Ishikawa (cell line): ENCODE measurements around the gene ARHGAP11B.
"Not testable (repeated sequence)": the region's sequence is repeated elsewhere in the genome, so short reads cannot be mapped to it uniquely, and the experiment has no call there.

ENCODE experiments used
- CEBPB ChIP-seq: IDR thresholded peaks from 2 replicates; pipeline ENCODE4 v1.6.1; 2012
- CREB1 ChIP-seq: IDR thresholded peaks from 2 replicates; pipeline ENCODE4 v1.6.1; 2012; ENCODE audit warnings: low read depth
- EGR1 ChIP-seq: IDR thresholded peaks from 2 replicates; pipeline ENCODE4 v1.6.1; 2012
- EP300 ChIP-seq: IDR thresholded peaks from 2 replicates; pipeline ENCODE4 v1.6.1; 2012; ENCODE audit warnings: borderline replicate concordance
- FOXM1 ChIP-seq: IDR thresholded peaks from 2 replicates; pipeline ENCODE4 v1.6.1; 2012; ENCODE audit warnings: low read depth, borderline replicate concordance
- NFIC ChIP-seq: IDR thresholded peaks from 2 replicates; pipeline ENCODE4 v1.6.1; 2012
- RAD21 ChIP-seq: IDR thresholded peaks from 2 replicates; pipeline ENCODE4 v1.6.1; 2012; ENCODE audit warnings: low read depth
- TAF1 ChIP-seq: IDR thresholded peaks from 2 replicates; pipeline ENCODE4 v1.6.1; 2012; ENCODE audit warnings: low read depth, mild to moderate bottlenecking
- TCF12 ChIP-seq: IDR thresholded peaks from 2 replicates; pipeline ENCODE4 v1.6.1; 2012; ENCODE audit warnings: low read depth
- TEAD4 ChIP-seq: IDR thresholded peaks from 2 replicates; pipeline ENCODE4 v1.6.1; 2012
- YY1 ChIP-seq: IDR thresholded peaks from 2 replicates; pipeline ENCODE4 v1.6.1; 2012; ENCODE audit warnings: low read depth
- ZBTB7A ChIP-seq: IDR thresholded peaks from 2 replicates; pipeline ENCODE4 v1.6.1; 2012; ENCODE audit warnings: low read depth
- TF ChIP-seq, protein P1 (sequence below): IDR thresholded peaks from 2 replicates; pipeline ENCODE4 v1.6.1; 2012
- TF ChIP-seq, protein P2 (sequence below): IDR thresholded peaks from 2 replicates; pipeline ENCODE4 v1.6.1; 2012
- TF ChIP-seq, protein P3 (sequence below): IDR thresholded peaks from 2 replicates; pipeline ENCODE4 v1.6.1; 2012; ENCODE audit warnings: low read depth, mild to moderate bottlenecking

ARHGAP11B gene

DNA sequence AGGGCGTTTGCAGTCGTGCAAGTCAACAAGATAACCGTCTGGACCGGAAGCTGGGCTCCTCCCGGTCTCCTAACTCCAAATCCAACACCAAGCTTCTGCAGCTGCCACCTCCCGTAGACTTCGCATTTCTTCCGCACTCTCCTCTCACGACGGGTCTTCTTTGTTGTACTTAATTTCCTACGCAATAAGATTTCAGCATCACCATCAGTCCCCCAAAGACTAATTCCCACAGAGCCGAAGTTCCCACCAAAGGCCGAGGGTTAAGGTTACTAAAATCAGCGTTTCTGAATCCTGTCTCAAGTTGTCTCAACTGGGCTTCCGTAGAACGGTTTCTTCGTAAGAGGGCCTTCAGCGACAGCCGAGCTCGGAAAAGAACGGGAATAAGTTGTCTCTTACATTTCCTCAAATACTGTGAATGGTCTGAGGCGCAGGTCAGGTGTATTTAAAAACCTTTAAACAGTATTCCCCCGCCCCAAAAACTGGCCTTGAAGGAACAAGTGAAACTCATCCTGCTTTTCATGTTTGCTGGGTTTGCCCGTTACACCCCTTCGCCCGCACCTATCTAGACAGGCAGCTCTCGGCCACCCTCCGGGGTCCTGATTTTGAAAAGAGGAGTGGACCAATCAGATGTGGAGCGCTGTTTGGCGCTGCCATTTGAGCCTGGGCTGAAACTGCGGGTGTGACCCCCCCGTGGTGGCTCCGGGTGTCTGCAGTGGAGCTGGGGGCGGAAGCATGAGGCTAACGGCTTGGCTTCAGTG lies at the start of gene ARHGAP11B:
Gene ARHGAP11B, plus strand, starts transcription at position 693 of the 758 bp plus-strand sequence.
- TF ChIP-seq TAF1 (peak; percentile 51; the same call in 1 of the 2 replicates), EGR1 (0 out of 2 replicates have a peak, but pooled peaks have one; percentile 15), FOXM1 (peak; percentile 97)
- TF ChIP-seq, protein P1, sequence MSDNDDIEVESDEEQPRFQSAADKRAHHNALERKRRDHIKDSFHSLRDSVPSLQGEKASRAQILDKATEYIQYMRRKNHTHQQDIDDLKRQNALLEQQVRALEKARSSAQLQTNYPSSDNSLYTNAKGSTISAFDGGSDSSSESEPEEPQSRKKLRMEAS: peak; percentile 60; the same call in 1 of the 2 replicates

DNA sequence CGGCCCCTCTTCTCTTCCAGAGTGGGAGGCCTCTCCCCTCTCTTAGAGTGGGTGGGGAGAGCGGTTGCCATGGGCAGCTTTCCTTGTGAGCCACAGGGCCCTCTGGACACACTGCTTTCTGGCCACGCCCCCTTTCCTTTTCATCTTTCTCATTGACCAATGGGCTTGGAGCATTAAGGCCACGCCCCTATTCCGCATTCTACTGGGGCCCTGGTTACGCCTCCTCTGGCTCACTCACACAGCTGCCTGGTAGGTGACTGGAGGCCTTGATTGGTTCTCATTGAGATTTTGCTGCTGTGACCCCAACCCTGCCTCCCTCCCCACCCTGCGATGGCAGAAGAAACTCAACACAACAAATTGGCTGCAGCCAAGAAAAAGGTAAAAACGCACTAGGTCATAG lies 22.1 kb upstream of the ARHGAP11B start, which contains the start of gene GOLGA8H:
Gene GOLGA8H, plus strand, starts transcription at position 233 of the 400 bp plus-strand sequence. Its CDS starts 98 bp downstream, at position 331.
- TF ChIP-seq, protein P2, sequence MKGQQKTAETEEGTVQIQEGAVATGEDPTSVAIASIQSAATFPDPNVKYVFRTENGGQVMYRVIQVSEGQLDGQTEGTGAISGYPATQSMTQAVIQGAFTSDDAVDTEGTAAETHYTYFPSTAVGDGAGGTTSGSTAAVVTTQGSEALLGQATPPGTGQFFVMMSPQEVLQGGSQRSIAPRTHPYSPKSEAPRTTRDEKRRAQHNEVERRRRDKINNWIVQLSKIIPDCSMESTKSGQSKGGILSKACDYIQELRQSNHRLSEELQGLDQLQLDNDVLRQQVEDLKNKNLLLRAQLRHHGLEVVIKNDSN: not testable (repeated sequence)
- TF ChIP-seq, protein P1: not testable (repeated sequence)
- TF ChIP-seq TEAD4: not testable (repeated sequence)

DNA sequence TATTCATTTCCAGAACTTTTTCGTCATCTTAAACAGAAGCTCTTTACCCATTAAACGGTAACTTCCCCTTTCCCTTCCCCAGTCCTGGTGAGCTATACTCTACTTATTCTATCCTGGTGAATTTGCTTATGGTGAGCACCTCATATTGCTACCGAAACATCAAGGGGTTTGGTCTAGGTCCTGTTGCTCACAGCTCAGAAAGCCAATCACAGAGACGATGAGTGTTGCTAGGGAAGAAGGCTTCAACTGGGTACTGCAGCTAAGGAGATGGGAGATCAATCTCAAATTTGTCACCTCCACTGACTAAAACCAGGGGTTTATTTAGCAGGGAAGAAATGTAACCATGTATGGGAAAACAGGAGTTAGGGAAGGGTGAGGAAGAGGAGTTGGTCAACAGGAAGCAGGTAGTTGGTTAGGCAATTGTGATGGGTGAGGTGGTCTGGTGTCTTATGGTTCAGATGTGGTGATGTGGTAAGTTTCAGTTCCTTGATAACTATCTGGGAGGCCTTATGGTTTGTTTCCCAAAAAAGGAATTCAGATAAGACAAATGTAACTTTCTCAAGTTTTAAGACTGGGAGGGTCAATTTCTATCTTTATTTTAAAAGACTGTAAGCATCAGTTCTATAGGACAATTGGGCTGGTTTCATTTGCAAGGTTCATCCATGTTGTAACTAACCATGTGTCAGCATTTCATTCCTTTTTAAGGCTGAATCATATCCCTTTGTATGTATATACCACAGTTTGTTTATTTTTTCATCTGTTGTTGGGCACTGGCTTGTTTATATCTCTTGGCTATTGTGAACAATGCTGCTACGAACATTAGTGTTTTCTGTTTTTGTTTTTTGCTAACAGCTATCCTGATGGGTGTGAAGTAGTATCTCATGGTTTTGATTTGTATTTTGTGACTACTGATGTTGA lies 24.3 kb downstream of the ARHGAP11B start:
- TF ChIP-seq TEAD4 (no peak), CREB1 (no peak), FOXM1 (no peak), ZBTB7A (no peak), RAD21 (no peak), TCF12 (no peak), EGR1 (no peak), EP300 (no peak)
- TF ChIP-seq, protein P3, sequence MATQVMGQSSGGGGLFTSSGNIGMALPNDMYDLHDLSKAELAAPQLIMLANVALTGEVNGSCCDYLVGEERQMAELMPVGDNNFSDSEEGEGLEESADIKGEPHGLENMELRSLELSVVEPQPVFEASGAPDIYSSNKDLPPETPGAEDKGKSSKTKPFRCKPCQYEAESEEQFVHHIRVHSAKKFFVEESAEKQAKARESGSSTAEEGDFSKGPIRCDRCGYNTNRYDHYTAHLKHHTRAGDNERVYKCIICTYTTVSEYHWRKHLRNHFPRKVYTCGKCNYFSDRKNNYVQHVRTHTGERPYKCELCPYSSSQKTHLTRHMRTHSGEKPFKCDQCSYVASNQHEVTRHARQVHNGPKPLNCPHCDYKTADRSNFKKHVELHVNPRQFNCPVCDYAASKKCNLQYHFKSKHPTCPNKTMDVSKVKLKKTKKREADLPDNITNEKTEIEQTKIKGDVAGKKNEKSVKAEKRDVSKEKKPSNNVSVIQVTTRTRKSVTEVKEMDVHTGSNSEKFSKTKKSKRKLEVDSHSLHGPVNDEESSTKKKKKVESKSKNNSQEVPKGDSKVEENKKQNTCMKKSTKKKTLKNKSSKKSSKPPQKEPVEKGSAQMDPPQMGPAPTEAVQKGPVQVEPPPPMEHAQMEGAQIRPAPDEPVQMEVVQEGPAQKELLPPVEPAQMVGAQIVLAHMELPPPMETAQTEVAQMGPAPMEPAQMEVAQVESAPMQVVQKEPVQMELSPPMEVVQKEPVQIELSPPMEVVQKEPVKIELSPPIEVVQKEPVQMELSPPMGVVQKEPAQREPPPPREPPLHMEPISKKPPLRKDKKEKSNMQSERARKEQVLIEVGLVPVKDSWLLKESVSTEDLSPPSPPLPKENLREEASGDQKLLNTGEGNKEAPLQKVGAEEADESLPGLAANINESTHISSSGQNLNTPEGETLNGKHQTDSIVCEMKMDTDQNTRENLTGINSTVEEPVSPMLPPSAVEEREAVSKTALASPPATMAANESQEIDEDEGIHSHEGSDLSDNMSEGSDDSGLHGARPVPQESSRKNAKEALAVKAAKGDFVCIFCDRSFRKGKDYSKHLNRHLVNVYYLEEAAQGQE: no peak

DNA sequence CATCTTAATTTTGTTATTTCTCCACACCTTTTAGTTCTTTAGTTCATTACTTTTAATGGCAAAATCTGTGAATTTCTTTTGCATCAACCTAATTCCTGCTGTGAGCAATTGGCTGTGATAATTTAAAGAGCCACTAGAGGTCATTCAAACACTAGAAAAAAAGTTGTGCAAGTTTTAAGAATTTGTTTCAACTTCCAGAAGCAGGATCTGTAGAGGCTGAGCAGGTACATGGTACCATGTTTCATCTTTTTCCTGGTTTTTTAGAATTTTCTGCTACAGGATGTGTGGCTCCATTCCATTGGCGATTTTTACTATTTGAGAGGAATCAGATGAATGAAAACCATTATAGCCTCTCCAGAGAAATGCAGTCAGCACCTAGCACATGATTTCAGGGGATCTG lies 35.2 kb downstream of the ARHGAP11B start:
- peak; percentile 12; the same call in 1 of the 2 replicates for TF ChIP-seq RAD21

DNA sequence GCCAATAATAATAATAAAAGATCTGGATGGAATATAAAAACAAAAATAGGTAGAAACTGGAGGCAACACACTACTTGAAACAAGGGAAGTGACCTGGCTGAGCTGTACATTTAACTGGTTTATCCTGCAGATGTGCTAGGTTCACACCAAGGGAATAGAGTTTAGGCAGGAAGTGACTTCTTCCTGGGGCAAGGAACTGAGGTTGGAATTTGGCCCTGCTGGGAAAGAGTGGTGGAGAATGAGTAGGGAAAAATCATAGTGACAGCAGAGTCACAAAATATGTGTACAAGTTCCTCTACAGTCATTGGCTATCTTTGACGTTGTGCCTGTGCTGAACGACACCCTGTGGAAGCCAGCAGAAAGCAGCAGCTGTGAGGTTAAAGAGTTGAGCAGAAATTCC lies 44.1 kb downstream of the ARHGAP11B start:
- no peak for TF ChIP-seq TEAD4
- TF ChIP-seq RAD21: no peak

DNA sequence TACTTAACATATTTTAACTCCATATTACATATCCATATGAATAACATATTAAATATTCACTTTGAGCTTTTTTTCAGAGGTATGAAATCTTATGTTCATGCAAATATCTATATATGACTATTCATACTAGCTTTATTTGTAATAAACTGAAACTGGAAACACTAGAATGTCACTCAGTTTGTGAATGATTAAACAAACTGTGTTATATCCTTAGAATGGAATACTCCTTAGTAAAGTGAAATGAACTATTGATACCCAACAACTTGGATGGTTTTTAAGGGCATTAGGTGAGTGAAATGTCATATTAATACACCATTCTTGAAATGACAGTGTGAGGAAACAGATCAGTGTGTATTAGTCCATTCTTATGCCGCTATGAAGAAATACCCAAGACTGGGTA lies 45.4 kb downstream of the ARHGAP11B start:
- TF ChIP-seq CEBPB (no peak), YY1 (no peak), NFIC (no peak), EP300 (no peak), TCF12 (no peak), EGR1 (no peak), CREB1 (no peak), FOXM1 (no peak), ZBTB7A (no peak), TAF1 (no peak), RAD21 (no peak)

DNA sequence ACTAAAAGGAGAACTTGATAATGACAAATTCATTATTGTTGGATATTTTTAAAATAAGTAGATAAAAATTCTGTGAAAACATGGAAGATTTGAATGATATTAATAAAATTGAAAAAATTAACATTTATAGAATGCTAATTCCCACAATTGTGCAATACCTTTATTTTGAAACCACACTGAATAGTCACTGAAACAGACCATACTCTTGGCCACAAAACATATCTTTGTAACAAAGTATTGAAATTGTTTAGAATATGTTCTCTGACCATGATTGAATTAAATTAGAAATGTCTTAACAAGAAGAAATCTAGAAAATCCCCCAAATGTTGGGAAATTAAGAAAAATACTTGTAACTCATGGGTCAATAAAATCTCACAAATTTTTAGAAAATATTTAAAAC lies 49.2 kb downstream of the ARHGAP11B start:
- TF ChIP-seq TCF12 (no peak), FOXM1 (no peak), TAF1 (no peak), EP300 (no peak), YY1 (no peak), RAD21 (no peak), CREB1 (no peak), CEBPB (no peak)
- TF ChIP-seq, protein P3: no peak
- TF ChIP-seq, protein P1: no peak
